Medulla oblongata (tissue), 1 donor: ENCODE results near the gene CDY1B.
"Not testable (repeated sequence)": the region's sequence is repeated elsewhere in the genome, so short reads cannot be mapped to it uniquely, and the experiment has no call there.

ENCODE experiments used
- DNase-seq: peaks from one replicate; pipeline ENCODE4 v3.0.0-alpha.2; 2015; ENCODE audit errors: extremely low spot score

The CDY1B gene

GRCh38 chrY:24047919-24048318 lies at the start of gene CDY1B:
Gene CDY1B, minus strand, starts transcription at chrY:24048019. Its CDS starts 331 bp downstream, at chrY:24047688.
- not testable (repeated sequence) for DNase-seq

- not testable (repeated sequence) for DNase-seq
Observed at GRCh38 chrY:24049525-24049924, 1.7 kb upstream of the CDY1B start.

- not testable (repeated sequence) for DNase-seq
Observed at GRCh38 chrY:24043209-24043608, 4.6 kb downstream of the CDY1B start.

- DNase-seq: not testable (repeated sequence)
Observed at GRCh38 chrY:24039008-24039718, 8.7 kb downstream of the CDY1B start.

- DNase-seq: not testable (repeated sequence)
Observed at GRCh38 chrY:24026212-24027103, 21.4 kb downstream of the CDY1B start.
